Measurements from ENCODE around the gene OXSR1. TPM values are rescaled to one million over a fixed set of nuclear protein-coding genes. Genes with fewer than 3 reads are reported as not detected.
"Not testable (repeated sequence)": the region's sequence is repeated elsewhere in the genome, so short reads cannot be mapped to it uniquely, and the experiment has no call there.

OXSR1 gene
- total and polyA plus RNA-seq, 8 donors: 7.0 to 49.9 (median 19.8) TPM

GRCh38 chr3:38235466-38235865 lies 70.1 kb downstream of the OXSR1 start:
- intact Hi-C loops (cut with DNase I; ENCODE audit: low total_unique reads): no loop called here

GRCh38 chr3:38238416-38239008 lies 73.2 kb downstream of the OXSR1 start:
- Histone ChIP-seq H3K36me3 (peaks cover 0 to 78% (median 68%) of the 10 kb centered on the region in 4 donors), H3K4me1 (no peaks in the 10 kb centered on the region), H3K27ac (no peak overlapping the region), H3K27me3 (no peaks in the 10 kb centered on the region), H3K9me3 (peaks cover 0 to 25% (median 9%) of the 10 kb centered on the region in 4 donors), H3K4me3 (no peak overlapping the region)
- DNase-seq: no peak
- 98 to 99% (median 98%) methylated on average over 2 of the region's 2 CpGs for WGBS, 5 donors
- intact Hi-C loops (cut with DNase I; ENCODE audit: low total_unique reads): no loop called here
- TF ChIP-seq POLR2A (IDR thresholded peaks at IDR 0.05) (no peak), EP300 (IDR thresholded peaks at IDR 0.05) (no peak), CTCF (IDR thresholded peaks at IDR 0.05) (no peak), POLR2AphosphoS5 (IDR thresholded peaks at IDR 0.05) (no peak)

More at GRCh38 chr3:38235466-38235865, 70.1 kb downstream of the OXSR1 start:
- peaks cover 0 to 25% (median 9%) of the 10 kb centered on the region in 4 donors for H3K9me3 ChIP-seq
- no peak for DNase-seq
- TF ChIP-seq POLR2AphosphoS5 (IDR thresholded peaks at IDR 0.05) (no peak), CTCF (IDR thresholded peaks at IDR 0.05) (no peak), EP300 (IDR thresholded peaks at IDR 0.05) (no peak), POLR2A (IDR thresholded peaks at IDR 0.05) (no peak)
- no peak overlapping the region for H3K4me3 ChIP-seq
- H3K27ac ChIP-seq: no peak overlapping the region
- H3K4me1 ChIP-seq: no peaks in the 10 kb centered on the region
- H3K36me3 ChIP-seq: peaks cover 0 to 81% (median 75%) of the 10 kb centered on the region in 4 donors
- H3K27me3 ChIP-seq: no peaks in the 10 kb centered on the region

- intact Hi-C loops (cut with DNase I; ENCODE audit: low total_unique reads); H3K27ac ChIP-seq; H3K4me1 ChIP-seq; H3K4me3 ChIP-seq; H3K27me3 ChIP-seq; DNase-seq: not testable (repeated sequence)
- 96 to 98% (median 97%) methylated on average over 4 of the region's 4 CpGs for WGBS, 5 donors
- Histone ChIP-seq H3K36me3 (peaks cover 0 to 71% (median 62%) of the 10 kb centered on the region in 4 donors), H3K9me3 (peaks cover 0 to 17% (median 4%) of the 10 kb centered on the region in 4 donors)
These were observed 77.5 kb downstream of the OXSR1 start for GRCh38 chr3:38242812-38243211.

GRCh38 chr3:38245930-38246329 lies 80.6 kb downstream of the OXSR1 start:
- no peak overlapping the region for H3K27ac ChIP-seq
- DNase-seq: no peak
- H3K36me3 ChIP-seq: peaks cover 0 to 73% (median 68%) of the 10 kb centered on the region in 4 donors
- no peaks in the 10 kb centered on the region for H3K27me3 ChIP-seq
- H3K4me1 ChIP-seq: peaks cover 0 to 9% (median 2%) of the 10 kb centered on the region in 4 donors
- no peak for TF ChIP-seq EP300 (IDR thresholded peaks at IDR 0.05)
- no peak for TF ChIP-seq POLR2AphosphoS5 (IDR thresholded peaks at IDR 0.05)
- TF ChIP-seq POLR2A (IDR thresholded peaks at IDR 0.05): no peak
- no peak for TF ChIP-seq CTCF (IDR thresholded peaks at IDR 0.05)
- no peaks in the 10 kb centered on the region for H3K9me3 ChIP-seq
- no peak overlapping the region for H3K4me3 ChIP-seq
- 92 to 94% (median 93%) methylated on average over 4 of the region's 4 CpGs for WGBS, 5 donors
- intact Hi-C loops (cut with DNase I; ENCODE audit: low total_unique reads): no loop called here

- TF ChIP-seq POLR2AphosphoS5 (IDR thresholded peaks at IDR 0.05) (peak in 1 of 3 donors; percentile 33), CTCF (IDR thresholded peaks at IDR 0.05) (peak in 1 of 7 experiments; percentile 10), POLR2A (IDR thresholded peaks at IDR 0.05) (no peak)
These were observed 82.2 kb downstream of the OXSR1 start for GRCh38 chr3:38247366-38248035.

More at GRCh38 chr3:38247366-38248035, 82.2 kb downstream of the OXSR1 start:
- H3K9me3 ChIP-seq: no peaks in the 10 kb centered on the region
- peaks cover 0 to 9% (median 2%) of the 10 kb centered on the region in 4 donors for H3K4me1 ChIP-seq
- intact Hi-C loops (cut with DNase I; ENCODE audit: low total_unique reads): no loop called here
- H3K4me3 ChIP-seq: no peak overlapping the region
- DNase-seq: peak in 1 of 2 donors; percentile 40
- no peaks in the 10 kb centered on the region for H3K27me3 ChIP-seq
- H3K36me3 ChIP-seq: peaks cover 6 to 84% (median 79%) of the 10 kb centered on the region in 4 donors
- no peak overlapping the region for H3K27ac ChIP-seq

Data from stomach (tissue), 9 donors.